GM21526 (cell line): Measurements from ENCODE around the gene LSS.

Experiments used
- ATAC-seq: cut with Tn5 transposase; IDR thresholded peaks from one replicate; pipeline ENCODE4 v1.9.1; 2021; ENCODE audit warnings: moderate library complexity; ENCODE audit not compliant: unreplicated experiment, low FRiP score

The LSS gene

DNA sequence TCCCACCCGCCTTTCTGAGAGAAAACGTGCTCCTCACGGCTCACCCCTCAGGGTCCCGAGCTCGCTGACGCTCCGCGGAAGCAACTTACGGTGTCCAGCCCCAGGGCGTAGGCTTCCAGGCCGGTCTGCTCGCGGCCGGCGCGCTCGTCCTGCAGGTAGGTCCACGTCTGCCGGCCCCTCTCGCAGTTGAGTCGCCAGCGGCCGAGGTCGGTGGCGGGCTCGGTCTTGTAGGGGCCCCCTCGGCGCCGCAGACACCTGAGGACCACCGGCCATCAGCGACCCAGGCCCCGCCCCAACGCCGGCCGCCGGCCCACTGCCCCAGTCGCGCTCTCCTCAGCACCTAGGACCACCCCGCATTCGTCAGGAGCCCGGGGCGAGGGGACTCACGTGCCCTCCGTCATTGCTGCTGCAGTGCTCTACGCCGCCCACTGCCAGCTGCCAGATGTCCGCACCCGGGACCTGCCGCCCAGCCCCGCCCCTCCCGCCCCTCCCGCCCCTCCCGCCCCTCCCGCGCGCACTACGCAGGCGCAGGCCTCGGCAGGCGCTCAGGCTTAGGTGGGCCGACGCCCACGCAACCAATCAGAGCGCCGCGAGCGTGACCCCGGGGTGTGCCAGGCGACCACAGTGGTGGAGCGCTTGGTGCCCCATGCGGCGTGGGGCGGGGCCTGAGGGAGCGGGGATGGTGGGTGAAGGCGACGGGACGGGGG is at the start of gene LSS:
Gene LSS (minus strand): TSS at position 430 of the 707 bp plus-strand sequence. CDS start 29 bp downstream, at position 401.
- peak; percentile 65 for ATAC-seq

DNA sequence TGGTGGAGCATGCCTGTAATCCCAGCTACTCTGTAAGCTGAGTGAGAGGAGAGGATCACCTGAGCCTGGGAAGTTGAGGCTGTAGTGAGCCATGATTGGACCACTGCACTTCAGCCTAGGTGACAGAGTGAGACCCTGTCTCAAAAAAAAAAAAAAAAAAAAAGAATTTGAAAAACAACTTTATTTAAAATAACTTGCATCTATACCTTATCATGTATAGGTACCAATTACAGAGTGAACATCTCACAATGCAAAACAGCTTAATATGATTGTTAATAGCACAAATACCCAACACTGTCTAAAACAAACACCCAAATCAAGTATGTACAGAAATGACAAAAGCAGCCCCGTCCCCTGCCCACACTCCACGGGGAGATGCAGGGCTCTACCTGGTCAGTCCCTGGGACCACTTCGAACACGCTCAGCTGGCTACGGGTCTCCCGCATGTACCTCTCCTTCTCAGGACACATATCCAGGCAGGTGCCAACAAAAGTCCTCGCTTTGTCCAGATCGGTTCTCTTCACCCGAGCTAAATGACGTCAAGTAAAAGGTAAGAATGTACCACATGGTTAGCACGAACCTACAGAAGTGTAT is 46.3 kb upstream of the LSS start:
- no peak for ATAC-seq

DNA sequence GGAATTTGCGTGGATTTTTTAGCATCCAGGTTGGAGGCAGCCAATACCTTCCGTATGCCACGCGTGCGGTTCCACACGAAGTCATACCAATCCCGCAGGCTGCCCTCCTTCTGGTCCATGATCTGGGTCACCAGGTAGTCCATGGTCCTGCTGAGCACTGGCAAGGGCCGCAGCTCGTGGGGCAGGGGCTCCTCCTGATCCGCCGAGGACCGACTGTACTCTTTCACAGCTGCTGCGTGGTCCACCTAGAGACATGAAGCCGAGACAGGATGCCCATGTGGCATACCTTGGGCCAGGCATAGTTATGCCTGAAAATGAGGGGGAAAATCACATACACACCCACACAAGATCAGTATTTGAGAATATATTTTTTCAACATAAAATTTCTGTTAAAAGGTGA is 44.8 kb upstream of the LSS start:
- no peak for ATAC-seq

DNA sequence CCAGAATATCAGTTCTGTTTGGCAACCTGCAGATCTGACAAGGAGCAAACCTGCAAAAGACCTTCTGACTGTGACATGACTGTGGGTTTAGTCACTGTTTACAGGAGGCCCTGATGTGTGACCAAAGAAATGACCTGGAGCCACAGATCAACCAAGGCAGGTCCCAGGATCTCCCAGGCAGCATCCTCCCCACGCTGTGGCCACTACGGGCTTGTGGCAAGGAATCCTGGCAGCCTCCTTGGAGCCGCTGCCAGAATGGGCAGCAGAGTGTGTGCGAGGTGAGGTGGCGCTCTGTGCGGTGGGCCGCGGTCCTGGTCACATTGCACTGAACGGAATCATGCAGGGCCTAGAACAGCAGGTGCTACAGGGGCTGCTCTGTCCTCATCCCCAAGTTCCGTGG is 40.9 kb upstream of the LSS start:
- no peak for ATAC-seq

DNA sequence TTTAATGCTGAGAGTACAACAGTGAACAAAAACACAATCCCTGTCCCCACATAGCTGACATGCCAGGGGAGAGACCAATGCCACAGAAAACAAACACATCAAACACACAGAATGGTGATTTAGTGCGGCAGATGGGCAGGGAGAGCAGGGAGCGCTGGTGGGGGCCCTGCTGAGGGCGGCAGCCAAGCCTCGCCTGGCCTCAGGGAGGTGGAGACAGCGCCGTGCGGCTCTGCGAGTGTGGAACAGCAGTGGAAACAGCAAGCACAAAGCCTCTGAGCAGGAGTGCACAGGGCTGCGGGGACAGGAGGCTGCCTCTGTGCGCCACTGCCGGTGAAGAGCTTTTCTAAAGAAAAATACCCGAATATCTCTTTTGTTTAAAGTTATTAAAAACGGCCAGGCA is 39.8 kb upstream of the LSS start:
- no peak for ATAC-seq

DNA sequence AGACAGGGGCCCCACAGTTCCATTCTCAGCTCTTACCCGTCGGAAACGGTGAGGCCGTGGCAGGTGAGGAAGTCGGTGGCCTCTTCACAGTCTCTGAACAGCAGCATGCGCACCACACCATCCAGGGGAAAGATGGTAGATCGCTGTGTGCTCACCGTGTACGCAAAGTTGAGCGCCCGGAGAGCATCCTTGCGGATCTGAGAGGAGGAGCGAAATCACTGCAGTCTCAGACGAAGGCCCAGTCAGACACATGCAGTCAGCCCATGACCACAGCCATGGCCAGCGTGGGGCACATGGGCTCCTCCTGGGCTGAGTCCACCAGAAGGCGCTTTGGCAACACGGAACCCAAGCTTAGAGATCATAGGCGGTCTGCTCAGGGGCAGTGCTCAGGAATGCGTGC is 38.4 kb upstream of the LSS start:
- ATAC-seq: no peak

DNA sequence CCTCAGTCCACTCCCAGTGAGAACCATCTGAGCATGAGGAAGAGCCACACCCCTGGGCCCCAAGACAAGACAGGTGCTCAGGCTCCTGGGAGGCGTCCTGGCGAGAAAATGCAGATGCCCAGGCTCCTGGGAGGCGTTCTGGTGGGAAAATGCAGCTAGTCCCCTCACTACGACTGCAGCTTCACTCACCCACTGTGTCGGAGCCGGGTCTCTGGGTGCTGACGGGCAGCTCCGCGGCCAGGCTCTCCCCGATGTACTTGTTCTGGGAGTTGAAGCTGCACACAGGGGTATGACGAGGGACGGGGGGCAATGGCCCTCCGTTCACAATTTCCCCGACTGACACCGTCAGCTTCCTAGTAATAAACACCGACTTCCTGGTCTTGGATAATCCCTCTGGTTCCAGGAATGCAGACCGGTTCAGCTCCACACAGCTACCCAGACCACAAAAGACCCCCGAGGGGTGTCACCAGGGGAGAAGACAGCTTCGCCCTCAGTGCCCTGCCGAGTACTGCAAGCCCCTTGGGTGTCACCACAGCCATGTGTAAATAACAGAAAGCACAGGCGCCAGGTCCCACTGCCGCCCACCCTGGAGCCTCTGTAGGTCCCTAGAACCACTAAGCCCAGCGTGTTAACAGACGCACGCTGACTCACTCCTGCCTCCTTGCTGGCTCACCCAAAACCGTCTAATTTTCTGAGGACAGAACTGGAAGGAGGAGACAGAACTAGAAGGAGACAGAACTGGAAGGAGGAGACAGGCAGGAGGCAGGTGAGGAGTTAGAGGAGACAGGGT is 37.4 kb upstream of the LSS start:
- no peak for ATAC-seq

DNA sequence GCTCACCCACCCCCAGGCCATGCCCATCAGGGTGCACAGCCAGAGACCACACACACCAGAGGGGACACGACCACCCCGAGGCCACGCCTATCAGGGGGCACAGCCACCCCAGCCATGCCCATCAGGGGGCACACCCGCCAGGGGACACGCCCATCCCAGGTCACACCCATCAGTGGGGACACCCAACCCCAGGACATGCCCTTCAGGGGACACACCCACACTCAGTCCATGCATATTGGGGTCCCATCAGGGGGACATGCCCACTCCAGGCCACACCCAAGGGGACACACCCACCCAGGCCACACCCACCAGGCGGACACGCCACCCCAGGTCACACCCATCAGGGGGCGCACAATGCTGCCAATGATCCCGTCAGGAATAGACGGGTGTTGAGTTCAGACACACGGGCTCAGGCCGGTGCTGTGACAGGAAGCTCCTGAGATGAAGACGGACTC is 36.1 kb upstream of the LSS start:
- no peak for ATAC-seq

DNA sequence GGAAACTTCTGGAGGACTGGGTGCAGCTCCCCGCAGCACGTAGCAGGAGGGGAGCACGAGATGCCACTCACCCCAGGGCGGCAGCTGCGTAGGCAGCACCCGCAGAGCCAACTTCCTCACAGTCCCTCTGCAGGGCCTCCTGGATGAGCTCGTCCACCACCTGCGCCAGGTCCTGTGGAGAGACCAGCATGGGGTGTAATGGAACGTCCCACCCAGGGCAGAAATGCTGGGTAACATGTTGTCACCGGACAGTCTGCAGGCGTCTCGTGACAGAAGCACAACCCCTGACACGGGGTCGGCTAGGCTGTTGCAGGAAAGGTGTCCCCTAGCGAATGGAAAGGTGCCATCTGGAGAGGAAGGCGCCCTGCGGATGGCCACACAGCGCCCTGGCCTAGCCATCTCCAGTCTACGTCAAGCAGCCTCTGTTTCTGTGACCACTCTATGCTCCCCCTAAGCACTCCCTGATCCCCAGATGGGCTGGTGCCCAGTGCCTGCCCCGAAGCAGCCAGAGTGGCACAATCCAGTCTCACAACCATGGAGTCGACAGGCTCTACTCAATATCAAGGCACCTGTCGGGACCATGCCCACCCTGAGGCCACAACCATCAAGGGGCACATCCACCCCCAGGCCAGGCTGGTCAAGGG is 35.6 kb upstream of the LSS start:
- no peak for ATAC-seq

DNA sequence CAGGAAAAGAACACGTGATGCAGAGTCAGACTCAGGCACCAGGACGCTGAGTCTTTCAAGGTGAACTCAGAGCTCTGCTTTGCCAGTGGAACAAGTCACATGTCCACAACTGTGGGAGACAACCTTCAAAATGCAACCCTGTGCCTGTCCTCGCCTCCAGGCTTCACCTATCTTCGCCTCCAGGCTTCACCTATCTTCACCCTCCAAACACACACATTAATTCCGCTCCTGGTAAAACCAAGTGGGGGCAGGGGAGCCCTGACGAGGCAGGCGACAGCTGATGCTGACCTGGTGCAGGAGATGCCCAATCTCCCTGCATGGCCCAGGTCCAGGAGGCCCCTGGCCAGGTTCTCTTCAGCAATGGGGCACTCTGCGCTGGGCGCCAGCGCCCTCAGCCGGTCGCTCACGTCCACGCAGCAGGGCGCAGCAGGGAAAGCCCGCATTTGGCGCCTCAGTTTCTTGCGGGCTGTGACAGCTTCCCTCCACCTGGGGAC is 28.0 kb upstream of the LSS start:
- ATAC-seq: no peak

DNA sequence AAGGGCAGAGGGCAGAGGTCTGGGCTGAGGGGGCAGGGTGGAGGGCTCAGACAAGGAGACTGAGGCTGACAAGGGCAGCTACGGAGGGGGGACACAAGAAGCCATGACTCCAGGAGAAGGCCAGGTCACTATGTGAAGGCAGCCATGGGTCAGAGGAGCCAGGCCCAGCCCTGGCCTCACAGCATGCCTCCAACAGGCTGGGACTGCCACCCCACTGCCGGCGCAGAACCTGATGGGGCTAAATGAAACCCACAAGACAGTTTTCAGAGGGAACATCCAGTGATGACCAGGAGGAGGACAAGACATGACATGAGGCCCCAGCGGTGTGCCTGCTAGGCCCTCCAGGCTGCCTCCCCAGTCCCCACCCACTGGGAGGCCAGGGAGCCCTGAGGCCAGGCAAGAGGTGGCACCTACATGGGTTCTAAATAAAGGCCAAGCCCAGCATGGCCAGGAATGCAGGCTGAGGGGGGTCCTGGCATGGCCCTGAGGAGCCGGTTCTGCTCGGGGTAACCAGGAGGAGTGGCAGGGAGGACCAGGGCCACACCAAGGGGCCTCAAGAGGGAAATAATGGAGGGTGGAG is 27.3 kb upstream of the LSS start:
- no peak for ATAC-seq

DNA sequence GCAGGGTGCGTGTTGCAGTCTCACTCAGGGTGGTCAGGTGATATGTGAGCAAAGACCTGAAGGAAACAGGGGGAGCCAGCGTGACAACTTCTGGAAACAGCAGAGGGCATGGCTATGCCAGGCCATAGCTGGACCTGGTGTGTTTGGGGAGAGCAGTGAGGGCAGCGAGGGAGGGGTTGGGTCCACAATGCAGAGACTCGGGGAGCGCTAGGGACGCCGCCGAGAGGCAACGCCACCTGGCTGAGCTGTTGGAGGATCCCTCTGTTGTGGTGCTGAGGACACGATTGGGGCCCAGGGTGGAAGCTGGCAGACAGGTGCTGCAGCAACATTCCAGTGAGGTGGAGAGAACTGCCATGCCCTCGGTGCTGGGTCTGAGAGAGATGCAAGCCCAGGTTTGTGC is 26.6 kb upstream of the LSS start:
- no peak for ATAC-seq

DNA sequence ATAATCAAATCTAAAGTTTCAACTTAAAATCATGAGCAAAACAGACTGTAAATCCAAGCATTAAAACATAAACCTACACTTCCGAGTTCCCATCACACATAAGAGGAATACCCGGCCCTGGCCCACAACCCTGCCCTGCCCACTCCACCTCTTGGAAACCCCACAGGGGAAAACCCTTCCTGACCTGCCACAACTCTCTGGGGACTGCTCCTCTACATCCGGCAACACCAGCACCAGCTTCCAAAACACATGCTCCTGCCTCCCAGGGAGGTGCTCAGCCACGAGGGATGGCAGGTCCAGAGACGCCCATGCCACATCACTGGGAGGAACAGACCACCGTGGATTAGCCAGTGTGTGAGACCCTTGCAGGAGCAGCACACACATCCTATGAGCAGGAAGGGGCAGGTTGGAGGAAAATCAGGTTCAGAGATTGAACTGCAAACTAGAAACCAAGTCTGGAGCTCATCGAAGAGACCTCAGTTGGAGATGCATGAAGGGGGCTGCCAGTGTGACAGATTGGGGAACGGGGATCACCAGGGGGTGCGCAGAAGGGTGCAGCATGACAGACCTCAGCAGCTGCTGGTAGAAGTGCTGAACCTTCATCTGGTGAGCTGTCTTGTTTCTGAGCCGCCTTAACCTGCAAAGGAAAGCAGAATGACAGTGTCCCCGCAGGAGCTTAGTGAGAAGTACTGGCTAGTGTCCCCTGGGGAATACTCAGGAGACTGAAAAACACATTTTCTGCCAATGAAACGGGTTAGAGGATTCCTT is 25.8 kb upstream of the LSS start:
- ATAC-seq: no peak

DNA sequence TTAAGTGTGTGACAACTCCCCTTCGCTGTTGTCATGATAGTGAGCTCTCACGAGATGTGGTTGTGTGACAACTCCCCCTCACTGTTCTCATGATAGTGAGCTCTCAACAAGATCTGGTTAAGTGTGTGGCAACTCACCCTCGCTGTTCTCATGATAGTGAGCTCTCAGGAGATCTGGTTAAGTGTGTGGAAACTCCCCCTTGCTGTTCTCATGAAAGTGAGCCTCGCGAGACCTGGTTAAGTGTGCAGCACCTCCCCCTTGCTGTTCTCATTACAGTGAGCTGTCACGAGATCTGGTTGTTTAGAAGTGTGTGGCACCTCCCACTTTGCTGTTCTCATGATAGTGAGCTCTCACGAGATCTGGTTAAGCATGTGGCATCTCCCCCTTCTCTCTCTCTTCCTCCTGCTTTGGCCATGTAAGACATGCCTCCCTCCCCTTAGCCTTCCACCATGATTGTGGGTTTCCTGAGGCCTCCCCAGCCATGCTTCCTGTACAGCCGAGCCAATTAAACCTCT is 25.1 kb upstream of the LSS start:
- no peak for ATAC-seq

DNA sequence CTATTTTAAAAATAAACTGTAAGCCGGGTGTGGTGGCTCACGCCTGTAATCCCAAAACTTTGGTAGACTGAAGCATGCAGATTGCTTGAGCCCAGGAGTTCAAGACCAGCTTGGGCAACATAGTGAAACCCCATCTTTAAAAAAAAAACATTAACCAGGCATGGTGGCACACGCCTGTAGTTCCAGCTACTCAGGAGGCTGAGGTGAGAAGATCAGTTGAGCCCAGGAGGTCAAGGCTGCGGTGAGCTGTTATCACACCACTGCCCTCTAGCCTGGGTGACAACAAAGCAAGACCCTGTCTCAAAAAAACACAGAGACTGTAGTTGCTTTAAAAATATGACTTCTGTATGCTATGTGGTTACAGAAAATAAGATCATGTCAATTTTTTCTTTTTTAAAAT is 24.3 kb upstream of the LSS start:
- ATAC-seq: no peak

DNA sequence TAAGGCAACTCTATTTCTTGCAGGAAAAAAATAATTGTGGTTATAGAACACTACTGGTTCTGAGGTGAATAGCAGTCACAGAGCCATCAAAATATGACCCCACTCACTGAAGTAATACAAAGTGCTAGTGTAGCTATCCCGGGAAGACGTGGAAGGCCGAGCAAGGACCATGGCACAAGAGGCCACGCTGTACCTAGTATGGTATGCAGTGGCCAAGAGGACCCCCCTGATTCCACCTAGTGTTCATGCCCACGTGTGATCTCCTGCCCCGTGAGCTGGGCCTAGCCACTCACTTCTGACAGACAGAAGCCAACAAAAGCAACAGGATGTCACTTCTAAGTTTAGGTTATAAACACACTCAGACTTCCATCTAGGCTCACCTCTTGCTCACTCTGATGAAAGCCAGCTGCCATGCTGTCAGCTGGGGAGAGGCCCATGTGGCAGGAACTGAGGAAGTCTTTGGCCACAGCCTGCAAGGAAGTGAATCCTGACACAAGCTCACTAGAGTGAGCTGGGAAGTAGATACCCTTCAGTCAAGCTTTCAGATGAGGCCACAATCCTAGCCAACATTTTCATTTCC is 21.7 kb upstream of the LSS start:
- ATAC-seq: no peak

DNA sequence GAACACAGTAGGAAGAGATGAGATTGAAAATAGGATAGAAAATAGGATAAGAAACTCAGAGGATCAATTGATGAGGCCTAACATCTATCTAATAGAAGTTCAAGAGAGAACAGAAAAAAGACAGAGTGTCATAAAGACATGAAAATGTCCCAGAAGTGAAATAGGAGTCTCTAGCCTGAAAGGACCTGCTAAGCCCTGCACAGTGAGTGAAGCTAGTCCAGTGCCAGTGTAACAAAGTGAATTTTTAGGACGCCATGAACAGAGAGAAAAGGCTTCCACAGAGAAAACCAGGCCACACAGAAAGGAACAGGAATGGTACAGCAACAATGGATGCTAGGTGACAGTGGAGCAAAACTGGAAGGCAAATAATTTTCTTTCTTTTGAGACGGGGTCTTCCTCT is 20.3 kb upstream of the LSS start:
- ATAC-seq: no peak

DNA sequence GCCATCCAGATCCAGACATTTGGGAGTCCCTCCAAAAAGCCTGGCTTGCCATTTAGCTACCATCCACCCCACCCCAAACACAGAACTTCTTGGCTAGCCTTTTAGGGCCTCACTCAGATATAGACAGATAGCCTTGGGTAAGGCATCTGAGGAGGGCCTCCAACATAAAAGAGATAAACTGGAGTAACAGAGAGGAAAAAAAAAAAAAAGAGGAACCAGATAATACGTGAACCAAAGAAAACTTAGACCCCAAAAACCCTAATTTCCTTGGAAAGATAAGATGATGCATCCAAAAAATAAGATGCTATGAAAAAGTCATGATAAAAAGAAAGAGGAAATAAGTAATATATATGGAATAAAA is 19.8 kb upstream of the LSS start:
- ATAC-seq: no peak

DNA sequence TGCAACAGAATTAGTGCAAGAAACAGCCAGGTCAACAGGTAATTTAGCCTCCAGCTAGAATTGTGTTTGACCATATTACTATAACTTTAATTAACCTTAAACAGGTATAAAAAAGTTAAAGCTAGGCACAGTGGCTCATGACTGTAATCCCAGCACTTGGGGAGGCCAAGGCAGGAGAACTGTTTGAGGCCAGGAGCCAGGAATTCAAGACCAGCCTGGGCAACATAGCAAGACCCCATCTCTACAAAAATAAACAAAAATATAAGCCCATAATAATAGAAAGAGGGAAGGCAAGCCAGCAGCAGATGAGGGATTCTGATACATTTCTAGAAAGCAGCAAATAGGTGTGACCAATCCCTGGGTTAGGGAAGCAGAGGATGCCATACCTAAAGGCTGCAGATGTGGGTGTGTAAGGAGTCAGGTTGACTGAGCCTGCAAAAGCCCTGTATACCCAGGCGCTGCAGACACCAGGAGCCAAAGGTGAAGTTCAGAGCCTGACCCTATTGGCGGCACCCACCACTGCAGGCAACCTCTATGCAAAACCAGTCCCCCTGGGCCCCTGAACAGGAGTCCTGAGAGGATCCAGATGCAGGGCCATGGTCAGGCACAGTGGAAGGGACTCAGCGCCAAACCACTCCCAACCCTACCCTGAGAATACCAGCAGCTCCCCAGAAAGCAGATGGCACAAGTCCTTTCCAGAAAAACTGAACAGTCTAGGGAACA is 19.3 kb upstream of the LSS start:
- ATAC-seq: no peak
